ENCODE results near the gene HOXB7. TPM values are rescaled to one million over a fixed set of nuclear protein-coding genes. Genes with fewer than 3 reads are reported as not detected.

Gene HOXB7
- total RNA-seq, 2 donors from 2014 or later = 1.1 to 2.7 TPM

GRCh38 chr17:48604770-48605329 lies 6.0 kb downstream of the HOXB7 start, which contains the start of gene HOXB6:
Gene HOXB6 (minus strand): TSS chr17:48604986. CDS start chr17:48598150, 6,836 bp downstream.
- H3K27ac Mint-ChIP-seq = no peak within 1 kb of the TSS
- H3K27me3 Mint-ChIP-seq = peaks cover 40 to 49% of the 10 kb centered on the region in 2 donors
- H3K36me3 Mint-ChIP-seq = no peaks in the 10 kb centered on the region
- DNase-seq (ENCODE audit: low spot score) (no peak), ATAC-seq (no peak)
- H3K4me1 Mint-ChIP-seq (ENCODE audit: low read depth in 2 of 2) = peaks cover 6 to 8% of the 10 kb centered on the region in 2 donors
- H3K9me3 Mint-ChIP-seq = no peaks in the 10 kb centered on the region
- peak within 1 kb of the TSS; percentile 52 for H3K4me3 Mint-ChIP-seq

- Mint-ChIP-seq H3K27ac (no peak overlapping the region), H3K36me3 (no peaks in the 10 kb centered on the region), H3K27me3 (peaks cover 45 to 56% of the 10 kb centered on the region in 2 donors), H3K4me3 (peak overlapping the region; percentile 52), H3K4me1 (ENCODE audit: low read depth in 2 of 2) (peaks cover 6 to 8% of the 10 kb centered on the region in 2 donors), H3K9me3 (no peaks in the 10 kb centered on the region)
- ATAC-seq = no peak
- no peak for DNase-seq (ENCODE audit: low spot score)
Observed at GRCh38 chr17:48603959-48604769, 6.7 kb downstream of the HOXB7 start.

- DNase-seq (ENCODE audit: low spot score) (no peak), ATAC-seq (no peak)
- H3K4me1 Mint-ChIP-seq (ENCODE audit: low read depth in 2 of 2) = peaks cover 19 to 27% of the 10 kb centered on the region in 2 donors
- H3K4me3 Mint-ChIP-seq = no peak overlapping the region
- H3K9me3 Mint-ChIP-seq = no peaks in the 10 kb centered on the region
- H3K27ac Mint-ChIP-seq = no peak overlapping the region
- no peaks in the 10 kb centered on the region for H3K36me3 Mint-ChIP-seq
- peaks cover 48 to 73% of the 10 kb centered on the region in 2 donors for H3K27me3 Mint-ChIP-seq
Observed at GRCh38 chr17:48601539-48602425, 9.0 kb downstream of the HOXB7 start.

- Mint-ChIP-seq H3K36me3 (no peaks in the 10 kb centered on the region), H3K9me3 (no peaks in the 10 kb centered on the region), H3K4me3 (no peak overlapping the region), H3K4me1 (ENCODE audit: low read depth in 2 of 2) (peaks cover 25 to 33% of the 10 kb centered on the region in 2 donors), H3K27me3 (peaks cover 54 to 79% of the 10 kb centered on the region in 2 donors), H3K27ac (no peak overlapping the region)
- no peak for ATAC-seq
- no peak for DNase-seq (ENCODE audit: low spot score)
Observed at GRCh38 chr17:48601207-48601538, 9.6 kb downstream of the HOXB7 start.

GRCh38 chr17:48600244-48601098 lies 10.3 kb downstream of the HOXB7 start:
- peaks cover 28 to 40% of the 10 kb centered on the region in 2 donors for H3K4me1 Mint-ChIP-seq (ENCODE audit: low read depth in 2 of 2)
- peak overlapping the region in 1 of 2 donors; percentile 22 for H3K27ac Mint-ChIP-seq
- no peak for DNase-seq (ENCODE audit: low spot score)
- no peak for ATAC-seq
- no peak overlapping the region for H3K4me3 Mint-ChIP-seq
- H3K27me3 Mint-ChIP-seq = peaks cover 56 to 81% of the 10 kb centered on the region in 2 donors
- no peaks in the 10 kb centered on the region for H3K9me3 Mint-ChIP-seq
- H3K36me3 Mint-ChIP-seq = no peaks in the 10 kb centered on the region

- DNase-seq (ENCODE audit: low spot score) (no peak), ATAC-seq (no peak)
- Mint-ChIP-seq H3K4me3 (peak overlapping the region; percentile 83), H3K27ac (no peak overlapping the region), H3K4me1 (ENCODE audit: low read depth in 2 of 2) (peaks cover 25 to 43% of the 10 kb centered on the region in 2 donors), H3K27me3 (peaks cover 56 to 79% of the 10 kb centered on the region in 2 donors), H3K9me3 (no peaks in the 10 kb centered on the region), H3K36me3 (no peaks in the 10 kb centered on the region)
Observed at GRCh38 chr17:48599354-48599753, 11.5 kb downstream of the HOXB7 start.

- no peak for DNase-seq (ENCODE audit: low spot score)
- Mint-ChIP-seq H3K27ac (no peak overlapping the region), H3K4me3 (peak overlapping the region; percentile 83), H3K27me3 (peaks cover 55 to 78% of the 10 kb centered on the region in 2 donors), H3K9me3 (no peaks in the 10 kb centered on the region), H3K4me1 (ENCODE audit: low read depth in 2 of 2) (peaks cover 29 to 47% of the 10 kb centered on the region in 2 donors), H3K36me3 (no peaks in the 10 kb centered on the region)
- ATAC-seq = no peak
Observed at GRCh38 chr17:48598736-48599135, 12.1 kb downstream of the HOXB7 start.

- peak overlapping the region; percentile 63 to 80 for H3K27ac Mint-ChIP-seq
- ATAC-seq = peak; percentile 74 to 77
- peaks cover 36 to 48% of the 10 kb centered on the region in 2 donors for H3K4me1 Mint-ChIP-seq (ENCODE audit: low read depth in 2 of 2)
- DNase-seq (ENCODE audit: low spot score) = peak; percentile 72
- no peaks in the 10 kb centered on the region for H3K36me3 Mint-ChIP-seq
- peaks cover 54 to 71% of the 10 kb centered on the region in 2 donors for H3K27me3 Mint-ChIP-seq
- H3K9me3 Mint-ChIP-seq = no peaks in the 10 kb centered on the region
- H3K4me3 Mint-ChIP-seq = peak overlapping the region; percentile 83
Observed at GRCh38 chr17:48597778-48598631, 12.8 kb downstream of the HOXB7 start.

GRCh38 chr17:48597528-48597777 lies 13.4 kb downstream of the HOXB7 start:
- Mint-ChIP-seq H3K36me3 (no peaks in the 10 kb centered on the region), H3K27me3 (peaks cover 59 to 66% of the 10 kb centered on the region in 2 donors), H3K27ac (peak overlapping the region; percentile 63 to 80), H3K4me1 (ENCODE audit: low read depth in 2 of 2) (peaks cover 42 to 54% of the 10 kb centered on the region in 2 donors), H3K9me3 (no peaks in the 10 kb centered on the region), H3K4me3 (peak overlapping the region; percentile 83)
- DNase-seq (ENCODE audit: low spot score) = no peak
- no peak for ATAC-seq

GRCh38 chr17:48596735-48597527 lies 13.9 kb downstream of the HOXB7 start:
- DNase-seq (ENCODE audit: low spot score) (no peak), ATAC-seq (no peak)
- no peaks in the 10 kb centered on the region for H3K9me3 Mint-ChIP-seq
- H3K36me3 Mint-ChIP-seq = no peaks in the 10 kb centered on the region
- H3K27ac Mint-ChIP-seq = peak overlapping the region; percentile 63 to 80
- H3K4me3 Mint-ChIP-seq = peak overlapping the region; percentile 83
- peaks cover 42 to 55% of the 10 kb centered on the region in 2 donors for H3K4me1 Mint-ChIP-seq (ENCODE audit: low read depth in 2 of 2)
- H3K27me3 Mint-ChIP-seq = peaks cover 60 to 67% of the 10 kb centered on the region in 2 donors

- Mint-ChIP-seq H3K4me1 (ENCODE audit: low read depth in 2 of 2) (peaks cover 42 to 55% of the 10 kb centered on the region in 2 donors), H3K27me3 (peaks cover 62 to 71% of the 10 kb centered on the region in 2 donors), H3K9me3 (no peaks in the 10 kb centered on the region), H3K27ac (peak overlapping the region in 1 of 2 donors; percentile 20), H3K36me3 (no peaks in the 10 kb centered on the region), H3K4me3 (peak overlapping the region; percentile 83)
- no peak for DNase-seq (ENCODE audit: low spot score)
- no peak for ATAC-seq
Observed at GRCh38 chr17:48596000-48596734, 14.7 kb downstream of the HOXB7 start.
